K562 (cell line): ENCODE measurements around the gene RILP. TPM values are rescaled to one million over a fixed set of nuclear protein-coding genes. Genes with fewer than 3 reads are reported as not detected.

Source experiments
- ATAC-seq: fragments of 200-7000 bp; cut with Tn5 transposase; 3 replicates; pipeline ENCODE4 v1.9.1; 2020; ENCODE audit warnings: moderate library complexity
- BruUV-seq: library from RNA; stranded (reverse); fragments of 400-500 nt; replicated peaks from 2 replicates; lab custom pipeline; 2021; lab: Mats Ljungman, UMichigan
- CTCF ChIA-PET: fragments of 300-600 bp; formaldehyde crosslinking; extraction: SDS; loops from one replicate; lab custom pipeline; 2021; ENCODE audit warnings: low intra/inter-chr PET ratio; lab: Yijun Ruan, JAX
- POLR2A ChIA-PET: fragments of 300-600, 350-650 bp; sonication (Branson Sonifier 250); formaldehyde crosslinking; extraction: SDS; loops from one replicate; lab custom pipeline; 2021; ENCODE audit warnings: antibody characterized with exemption, inconsistent platforms; lab: Yijun Ruan, JAX
- DNase-seq, 4 experiments: peaks; one replicate each; pipeline versions ENCODE4 v3.0.0 to v3.0.0-alpha.2; 2011 to 2018; ENCODE audit warnings: low spot score in 3 of 4, mixed read lengths in 3 of 4; ENCODE audit errors: extremely low read depth in 1 of 4
- FAIRE-seq: peaks from 2 replicates; lab custom pipeline; 2011; peaks lifted over from hg19 to GRCh38; lab: Jason Lieb, UNC
- H2AFZ ChIP-seq: 2 replicates; pipeline ENCODE4 v1.6.0; 2011; ENCODE audit warnings: low read depth, low read length, control low read depth, inconsistent platforms
- H3K27ac ChIP-seq: fragments of 200-600 bp; 3 replicates; pipeline ENCODE4 v1.8.0; 2011; ENCODE audit warnings: low read depth, mild to moderate bottlenecking, control low read depth, inconsistent platforms, low read length, moderate library complexity, mixed read lengths; ENCODE audit errors: extremely low read depth
- H3K27me3 ChIP-seq, 2 experiments: fragments of 300-600 bp in 1 of 2; 2 replicates in 1 of 2; 3 replicates in 1 of 2; pipeline versions ENCODE4 v1.6.0 to v1.8.0; 2011; ENCODE audit warnings: inconsistent platforms in 2 of 2, low read length in 2 of 2, mild to moderate bottlenecking in 1 of 2, mixed read lengths in 1 of 2, moderate library complexity in 1 of 2; ENCODE audit not compliant: control insufficient read depth in 2 of 2, insufficient read depth in 2 of 2
- H3K36me3 ChIP-seq: fragments of 300-600 bp; 3 replicates; pipeline ENCODE4 v1.8.0; 2011; ENCODE audit warnings: mild to moderate bottlenecking, low read length, inconsistent platforms; ENCODE audit not compliant: control insufficient read depth, insufficient read depth
- H3K4me1 ChIP-seq, 2 experiments: fragments of 200-600 bp in 1 of 2; replicated peaks in 1 of 2; 2 replicates in 1 of 2; 3 replicates in 1 of 2; pipeline versions ENCODE4 v1.5.1 to v1.8.0; 2011; ENCODE audit warnings: inconsistent platforms in 2 of 2, low read length in 2 of 2, mild to moderate bottlenecking in 1 of 2, mixed read lengths in 1 of 2, moderate library complexity in 1 of 2; ENCODE audit not compliant: control insufficient read depth in 2 of 2, insufficient read depth in 2 of 2
- H3K4me2 ChIP-seq: 2 replicates; pipeline ENCODE4 v1.6.1; 2011; ENCODE audit warnings: low read length, control low read depth, inconsistent platforms, mixed read lengths; ENCODE audit not compliant: insufficient read depth
- H3K4me3 ChIP-seq: fragments of 200-600 bp; sonication (generic), shearing (Covaris generic); 2 replicates; pipeline ENCODE4 v1.5.1; 2016; ENCODE audit warnings: control low read depth, inconsistent platforms
- H3K79me2 ChIP-seq: fragments of 200-600 bp; 3 replicates; pipeline ENCODE4 v1.8.0; 2011; ENCODE audit warnings: low read length, inconsistent platforms; ENCODE audit not compliant: control insufficient read depth, insufficient read depth
- H3K9ac ChIP-seq, 2 experiments: 2 replicates each; pipeline versions ENCODE4 v1.6.0 to v1.6.1; 2011; ENCODE audit warnings: low read depth in 2 of 2, low read length in 2 of 2, control low read depth in 1 of 2, inconsistent platforms in 1 of 2, mild to moderate bottlenecking in 1 of 2, mixed read lengths in 1 of 2; ENCODE audit not compliant: insufficient read depth in 1 of 2
- H3K9me1 ChIP-seq: one replicate; pipeline ENCODE4 v1.6.0; 2011; ENCODE audit warnings: inconsistent platforms, mild to moderate bottlenecking, low read length, moderate library complexity; ENCODE audit not compliant: control insufficient read depth, insufficient read depth
- H3K9me3 ChIP-seq: replicated peaks from 2 replicates; pipeline ENCODE4 v1.5.1; 2011; ENCODE audit warnings: low read depth, low read length, inconsistent platforms; ENCODE audit not compliant: control insufficient read depth, insufficient read depth
- H4K20me1 ChIP-seq: replicated peaks from 2 replicates; pipeline ENCODE4 v1.6.1; 2011; ENCODE audit warnings: low read length, inconsistent platforms, mixed read lengths; ENCODE audit not compliant: control insufficient read depth, insufficient read depth
- TAF1 ChIP-seq: IDR thresholded peaks from 2 replicates; pipeline ENCODE4 v1.6.1; 2011; ENCODE audit warnings: mild to moderate bottlenecking, low read length, moderate library complexity; ENCODE audit not compliant: insufficient read depth, control insufficient read depth, severe bottlenecking; ENCODE audit errors: extremely low read depth
- YBX1 ChIP-seq: fragments of 450-650 bp; IDR thresholded peaks from 2 replicates; pipeline ENCODE4 v1.7.1; 2016; ENCODE audit warnings: mild to moderate bottlenecking
- ZBTB12 ChIP-seq: fragments of 250-450 bp; sonication (Bioruptor Pico); IDR thresholded peaks from 2 replicates; pipeline ENCODE4 v1.4.0; 2020
- ZKSCAN8 ChIP-seq: fragments of 200-800 bp; sonication (Bioruptor generic); IDR thresholded peaks from 2 replicates; pipeline ENCODE4 v1.6.1; 2016; ENCODE audit warnings: missing genetic modification characterization, missing compliant biosample characterization
- ZNF444 ChIP-seq: fragments of 250-450 bp; sonication (Bioruptor Pico); IDR thresholded peaks from 2 replicates; pipeline ENCODE4 v1.4.0; 2020; ENCODE audit warnings: mild to moderate bottlenecking, moderate library complexity
- ZNF75A ChIP-seq: fragments of 450-650 bp; formaldehyde crosslinking; IDR thresholded peaks from 2 replicates; pipeline ENCODE4 v1.4.0; 2020; ENCODE audit warnings: mild to moderate bottlenecking
- WGBS: fragments of 100-300 bp; shearing (Covaris generic); methylation state at CpG from one replicate; pipeline ENCODE4 v1.1.6; 2016; ENCODE audit warnings: low coverage, mixed read lengths; ENCODE audit not compliant: insufficient coverage; ENCODE audit errors: missing lambda C conversion rate; 5-methylcytosine and 5-hydroxymethylcytosine counted together
- in situ Hi-C: fragments of 300-500 bp; cut with MboI; formaldehyde crosslinking; loops from 4 replicates; pipeline ENCODE4 v1.15.0; 2018; ENCODE audit warnings: inconsistent platforms, mixed read lengths
- intact Hi-C: fragments of 100-400 bp; cut with micrococcal nuclease; formaldehyde crosslinking; loops from 2 replicates; pipeline ENCODE4 v1.14.2; 2022
- polyA plus RNA-seq, 8 experiments: library from polyadenylated mRNA; depleted of rRNA in 4 of 8; stranded (reverse) in 5 of 8; unstranded in 3 of 8; fragments of >200 nt; fragmentation: Nextera tagmentation in 2 of 8; fragmentation: Illumina TruSeq in 1 of 8; extraction: Ambion mirVana in 2 of 8; extraction: Trizol in 1 of 8; gene quantifications; 2 replicates each; pipeline versions ENCODE4 v1.2.1 to v1.2.3, GENCODE V29; 2011 to 2014; ENCODE audit warnings: inconsistent platforms in 1 of 8, missing spikeins in 1 of 8
- total RNA-seq, 7 experiments: library from RNA; depleted of rRNA in 6 of 7; stranded (reverse); fragments of >200 nt in 6 of 7; fragmentation: Illumina TruSeq in 2 of 7; extraction: Trizol in 2 of 7; gene quantifications; 2 replicates each; pipeline versions ENCODE4 v1.2.1 to v1.2.3, GENCODE V29; 2011 to 2021; ENCODE audit warnings: low replicate concordance in 1 of 7

Gene RILP
- total and polyA plus RNA-seq, 9 of the 15 experiments (the other 6 are each of a cell fraction or from before 2014, with no cell fraction given): 0.75 to 54.9 (median 27.8) TPM

DNA sequence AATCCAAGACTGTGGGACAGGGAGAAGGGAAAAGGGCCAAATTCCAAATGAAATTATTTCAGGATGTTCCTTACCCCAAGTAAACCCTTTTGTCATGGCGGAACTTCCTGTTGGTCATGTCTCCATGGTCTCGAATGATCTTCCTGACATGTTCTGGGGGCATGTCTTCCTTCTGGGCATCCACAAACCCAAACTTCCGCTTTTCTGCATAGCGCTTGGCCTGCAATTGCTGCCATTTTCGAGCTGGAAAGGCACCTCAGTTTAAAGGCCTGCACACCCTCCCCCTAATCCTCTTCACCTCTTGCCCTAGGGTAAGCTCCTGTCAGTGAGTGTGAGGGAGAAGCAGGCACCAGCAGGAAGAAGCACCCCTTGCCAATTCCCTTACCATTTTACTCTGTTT, 33.8 kb upstream of the RILP start:
- Histone ChIP-seq H3K9ac (peak overlapping the region; percentile 86 to 94; a peak in 3 of 4 replicates), H2AFZ (no peak overlapping the region), H3K27me3 (no peaks in the 10 kb centered on the region), H3K4me1 (peaks cover 6 to 11% of the 10 kb centered on the region in 2 experiments; a peak in 4 of 5 replicates), H4K20me1 (peaks cover 13% of the 10 kb centered on the region; the same call in 1 of the 2 replicates), H3K79me2 (peaks cover 46% of the 10 kb centered on the region), H3K9me1 (peaks cover 4% of the 10 kb centered on the region), H3K27ac (peak overlapping the region; percentile 84; the same call in 1 of the 3 replicates), H3K4me3 (peak overlapping the region; percentile 94), H3K36me3 (peaks cover 52% of the 10 kb centered on the region), H3K4me2 (peak overlapping the region; percentile 87), H3K9me3 (no peaks in the 10 kb centered on the region)
- in situ Hi-C loops: no loop called here
- POLR2A ChIA-PET: interaction anchor here (0.6 to 1.3 kb wide), 7 partner anchors 7 to 717 kb away, joined by 3 to 9 read pairs (median 3); partner anchors contain the start of gene MNT
- 42% methylated on average over 5 of the region's 5 CpGs for WGBS
- TF ChIP-seq ZBTB12 (CRISPR knock-in tag) (no peak), ZKSCAN8 (CRISPR knock-in tag) (no peak), YBX1 (no peak), ZNF444 (no peak), ZNF75A (CRISPR knock-in tag) (no peak), TAF1 (no peak)
- no peak for FAIRE-seq
- DNase-seq: no peak
- intact Hi-C loops: loop anchor here (5.0 kb wide), 1 partner anchor 34 kb away; no protein-coding TSS in a partner anchor
- CTCF ChIA-PET: no interaction called here
- BruUV-seq: no TSS peak
- ATAC-seq: no peak
